MCF 10A (cell line): ENCODE measurements around the gene ETF1. TPM values are rescaled to one million over a fixed set of nuclear protein-coding genes. Genes with fewer than 3 reads are reported as not detected.
A peak's percentile ranks its signal among the peaks of the same experiment; 100 is the strongest.

Experiments
- BruUV-seq: library from RNA; stranded (reverse); fragments of 400-500 nt; replicated peaks from 2 replicates; lab custom pipeline; 2021; lab: Mats Ljungman, UMichigan
- CTCF ChIA-PET: fragments of 300-600 bp; sonication (Branson Sonifier 250); formaldehyde crosslinking; extraction: SDS; loops from one replicate; lab custom pipeline; 2021; ENCODE audit warnings: antibody characterized with exemption, inconsistent platforms; lab: Yijun Ruan, JAX
- POLR2A ChIA-PET: fragments of 300-600, 350-650 bp; sonication (Branson Sonifier 250); formaldehyde crosslinking; extraction: SDS; loops from one replicate; lab custom pipeline; 2020; ENCODE audit warnings: antibody characterized with exemption, inconsistent platforms; lab: Yijun Ruan, JAX
- DNase-seq: peaks from one replicate; pipeline ENCODE4 v3.0.0-alpha.2; 2018; ENCODE audit not compliant: unreplicated experiment
- H3K27ac Mint-ChIP-seq: one replicate; pipeline ENCODE4 v1.8.0; 2022; ENCODE audit warnings: mild to moderate bottlenecking, low read depth, mixed read lengths; ENCODE audit not compliant: unreplicated experiment
- H3K27me3 Mint-ChIP-seq: one replicate; pipeline ENCODE4 v1.8.0; 2022; ENCODE audit warnings: mixed read lengths; ENCODE audit not compliant: insufficient read depth, unreplicated experiment
- H3K36me3 Mint-ChIP-seq: one replicate; pipeline ENCODE4 v1.8.0; 2022; ENCODE audit warnings: mild to moderate bottlenecking, moderate library complexity, mixed read lengths; ENCODE audit not compliant: insufficient read depth, unreplicated experiment
- H3K4me1 Mint-ChIP-seq: one replicate; pipeline ENCODE4 v1.8.0; 2022; ENCODE audit warnings: mixed read lengths; ENCODE audit not compliant: insufficient read depth, unreplicated experiment
- H3K4me3 Mint-ChIP-seq: one replicate; pipeline ENCODE4 v1.8.0; 2022; ENCODE audit warnings: mild to moderate bottlenecking, moderate library complexity, mixed read lengths; ENCODE audit not compliant: unreplicated experiment
- H3K9me3 Mint-ChIP-seq: one replicate; pipeline ENCODE4 v1.8.0; 2022; ENCODE audit warnings: mixed read lengths; ENCODE audit not compliant: unreplicated experiment
- CTCF ChIP-seq: fragments of 200-600 bp; IDR thresholded peaks from one replicate; pipeline ENCODE4 v1.8.0; 2022; ENCODE audit warnings: antibody characterized with exemption, mild to moderate bottlenecking; ENCODE audit not compliant: unreplicated experiment
- intact Hi-C: fragments of 100-400 bp; cut with micrococcal nuclease; formaldehyde crosslinking; loops from 2 replicates; pipeline ENCODE4 v1.14.1; 2022
- total RNA-seq: library from RNA; stranded (reverse); gene quantifications from 2 replicates; pipeline ENCODE4 v1.2.3, GENCODE V29; 2022

ETF1 gene
- total RNA-seq, 1 experiment from 2014 or later = 349 TPM

GRCh38 chr5:138536665-138537315 lies 6.2 kb downstream of the ETF1 start:
- no peak overlapping the region for H3K4me3 Mint-ChIP-seq
- ChIA-PET CTCF (interaction anchor here (0.5 to 2.2 kb wide), 6 partner anchors 9 to 379 kb away, joined by 3 to 11 read pairs (median 3); no protein-coding TSS in a partner anchor), POLR2A (interaction anchor here (0.7 to 11.8 kb wide), 7 partner anchors 8 to 72 kb away, joined by 3 to 256 read pairs (median 5); partner anchors contain the start of gene EGR1)
- no TSS peak for BruUV-seq
- intact Hi-C loops = no loop called here
- no peaks in the 10 kb centered on the region for H3K9me3 Mint-ChIP-seq
- DNase-seq = no peak
- H3K36me3 Mint-ChIP-seq = peaks cover 72% of the 10 kb centered on the region
- H3K4me1 Mint-ChIP-seq = peaks cover 44% of the 10 kb centered on the region
- no peaks in the 10 kb centered on the region for H3K27me3 Mint-ChIP-seq
- H3K27ac Mint-ChIP-seq = peak overlapping the region; percentile 66
- peak; percentile 33 for TF ChIP-seq CTCF

- BruUV-seq = no TSS peak
These were observed 6.8 kb downstream of the ETF1 start for GRCh38 chr5:138536215-138536614.

GRCh38 chr5:138533973-138534941 lies 8.8 kb downstream of the ETF1 start:
- H3K4me3 Mint-ChIP-seq = no peak overlapping the region
- intact Hi-C loops = no loop called here
- H3K9me3 Mint-ChIP-seq = no peaks in the 10 kb centered on the region
- peaks cover 80% of the 10 kb centered on the region for H3K36me3 Mint-ChIP-seq
- peak overlapping the region; percentile 73 for H3K27ac Mint-ChIP-seq
- BruUV-seq = no TSS peak
- ChIA-PET CTCF (interaction anchor here (0.6 to 12.8 kb wide), 9 partner anchors 9 to 384 kb away, joined by 3 to 166 read pairs (median 5); partner anchors contain the start of genes EGR1 and ETF1), POLR2A (interaction anchor here (0.6 to 12.9 kb wide), 6 partner anchors 7 to 807 kb away, joined by 3 to 256 read pairs (median 5); partner anchors contain the start of genes EGR1, ETF1 and PAIP2)
- DNase-seq = no peak
- H3K27me3 Mint-ChIP-seq = no peaks in the 10 kb centered on the region
- H3K4me1 Mint-ChIP-seq = peaks cover 51% of the 10 kb centered on the region
- TF ChIP-seq CTCF = no peak

More at GRCh38 chr5:138536215-138536614, 6.8 kb downstream of the ETF1 start:
- no peaks in the 10 kb centered on the region for H3K9me3 Mint-ChIP-seq
- CTCF ChIA-PET = interaction anchor here (0.8 to 12.8 kb wide), 8 partner anchors 9 to 357 kb away, joined by 3 to 166 read pairs (median 4); no protein-coding TSS in a partner anchor
- H3K27me3 Mint-ChIP-seq = no peaks in the 10 kb centered on the region
- no peak for DNase-seq
- peak overlapping the region; percentile 66 for H3K27ac Mint-ChIP-seq
- H3K4me1 Mint-ChIP-seq = peaks cover 48% of the 10 kb centered on the region
- POLR2A ChIA-PET = interaction anchor here (0.6 to 11.8 kb wide), 10 partner anchors 8 to 716 kb away, joined by 3 to 256 read pairs (median 4); partner anchors contain the start of gene EGR1
- no peak overlapping the region for H3K4me3 Mint-ChIP-seq
- intact Hi-C loops = no loop called here
- TF ChIP-seq CTCF = no peak
- H3K36me3 Mint-ChIP-seq = peaks cover 77% of the 10 kb centered on the region
